Spleen (tissue), 11 donors: ENCODE data around the gene C1orf159. TPM values are rescaled to one million over a fixed set of nuclear protein-coding genes. Genes with fewer than 3 reads are reported as not detected.
A peak's percentile ranks its signal among the peaks of the same experiment; 100 is the strongest.

Experiments
- DNase-seq: peaks from one replicate; pipeline ENCODE4 v3.0.0-alpha.2; 2020
- H3K27ac ChIP-seq, 8 donors: fragments of 200-600 bp; sonication (generic) in 7 of 8; 1 replicate in 4 of 8; 2 replicates in 4 of 8; pipeline versions ENCODE4 v1.5.0 to v1.8.0; 2016 to 2021; ENCODE audit warnings: inconsistent platforms in 4 of 8, mild to moderate bottlenecking in 4 of 8, moderate library complexity in 1 of 8
- H3K27me3 ChIP-seq, 7 donors: fragments of 200-600 bp; sonication (generic) in 6 of 7; replicated peaks in 1 of 7; 1 replicate in 4 of 7; 2 replicates in 3 of 7; pipeline versions ENCODE4 v1.5.0 to v1.8.0; 2016 to 2021; ENCODE audit warnings: inconsistent platforms in 3 of 7, mild to moderate bottlenecking in 1 of 7
- H3K36me3 ChIP-seq, 6 donors: fragments of 200-600 bp; sonication (generic) in 5 of 6; 1 replicate in 4 of 6; 2 replicates in 2 of 6; pipeline versions ENCODE4 v1.5.0 to v1.8.0; 2016 to 2021; ENCODE audit warnings: inconsistent platforms in 2 of 6
- H3K4me1 ChIP-seq, 6 donors: fragments of 200-600 bp; sonication (generic) in 5 of 6; 1 replicate in 3 of 6; 2 replicates in 3 of 6; pipeline versions ENCODE4 v1.5.0 to v1.8.0; 2016 to 2021; ENCODE audit warnings: inconsistent platforms in 3 of 6
- H3K4me3 ChIP-seq, 8 donors: fragments of 200-600 bp; sonication (generic) in 7 of 8; 1 replicate in 4 of 8; 2 replicates in 4 of 8; pipeline versions ENCODE4 v1.5.0 to v1.8.0; 2016 to 2021; ENCODE audit warnings: inconsistent platforms in 4 of 8, mild to moderate bottlenecking in 4 of 8, moderate library complexity in 2 of 8
- H3K9me3 ChIP-seq, 8 donors: fragments of 200-600 bp; sonication (generic) in 7 of 8; 1 replicate in 4 of 8; 2 replicates in 4 of 8; pipeline versions ENCODE4 v1.5.0 to v1.8.0; 2016 to 2021; ENCODE audit warnings: inconsistent platforms in 4 of 8
- POLR2A ChIP-seq, 3 donors: fragments of 450-650 bp; IDR thresholded peaks; one replicate each; pipeline ENCODE4 v1.5.1; 2017; ENCODE audit warnings: antibody characterized with exemption in 3 of 3, mild to moderate bottlenecking in 1 of 3
- POLR2AphosphoS5 ChIP-seq, 3 donors: sonication (generic); formaldehyde crosslinking; IDR thresholded peaks; one replicate each; pipeline ENCODE4 v1.5.1; 2017; ENCODE audit warnings: antibody characterized with exemption in 3 of 3
- WGBS, 5 donors: extraction: QIAGEN DNeasy Blood & Tissue Kit in 3 of 5; methylation state at CpG; one replicate each; pipeline versions ENCODE4 v1.1.5 to v1.1.7; 2013 to 2018; 5-methylcytosine and 5-hydroxymethylcytosine counted together
- intact Hi-C: fragments of 100-400 bp; cut with DNase I; formaldehyde crosslinking; loops from one replicate; pipeline ENCODE4 v1.15.0; 2023; ENCODE audit warnings: low total_unique reads
- polyA plus RNA-seq, 3 donors: library from polyadenylated mRNA; stranded (reverse); fragments of 200-250 nt; gene quantifications; one replicate each; pipeline ENCODE4 v1.2.1, GENCODE V29; 2013
- total RNA-seq, 7 donors: library from RNA; depleted of rRNA in 3 of 7; stranded (reverse); fragments of >200 nt in 3 of 7; fragmentation: NEBNext Ultra II Directional in 4 of 7; extraction: Animal tissue kit (Norgen Biotek cat#: 25700) in 4 of 7; gene quantifications; one replicate each; pipeline versions ENCODE4 v1.1.0 to v1.2.1, GENCODE V29; 2016 to 2021
- TF ChIP-seq, protein P1 (sequence below), 11 experiments: fragments of 200-600 bp in 7 of 11; fragments of 450-650 bp in 4 of 11; sonication (generic) in 4 of 11; IDR thresholded peaks in 8 of 11; conservative IDR thresholded peaks in 3 of 11; 1 replicate in 7 of 11; 2 replicates in 4 of 11; pipeline versions ENCODE4 v1.4.0 to v1.8.0; 2016 to 2021; ENCODE audit warnings: antibody characterized with exemption in 11 of 11, inconsistent platforms in 4 of 11, mild to moderate bottlenecking in 1 of 11
- donor health status: healthy with polysubstance abuse.
- donor health status: DM: no; HTN: no; CAD: no; lungs with moderate emphysema.
- donor health status: DM: no; HTN: no; CAD: no.
- donor health status: Bipolar disorder and iron deficiency.
- donor health status: healthy.
- donor health status: DM: no; HTN: no; CAD: no.
- donor health status: DM: yes; HTN: yes; CAD: no.

Gene C1orf159
- total and polyA plus RNA-seq, 10 donors, result 8.5 to 25.7 (median 18.8) TPM

DNA sequence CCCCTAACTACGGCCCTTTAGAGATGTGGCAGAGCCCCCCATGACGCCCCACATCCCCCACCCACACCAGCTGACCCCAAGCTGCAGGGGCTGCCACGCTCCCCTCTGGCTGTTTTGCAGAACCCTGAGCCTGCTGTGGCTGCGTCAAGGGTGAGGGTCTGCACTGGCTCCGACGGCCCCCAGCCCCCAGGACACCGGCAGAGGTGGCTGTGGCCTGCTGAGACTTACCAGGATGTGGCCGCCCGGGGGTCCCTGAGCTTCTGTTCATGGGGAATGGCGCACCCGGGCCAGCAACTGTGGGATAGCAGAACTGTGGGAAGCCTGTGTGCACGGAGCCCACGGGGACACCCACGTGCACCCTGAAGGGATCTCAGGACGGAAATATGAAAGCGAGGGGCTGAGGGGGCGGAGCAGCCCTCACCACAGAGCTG, 29.0 kb downstream of the C1orf159 start:
- no peaks in the 10 kb centered on the region for H3K9me3 ChIP-seq

DNA sequence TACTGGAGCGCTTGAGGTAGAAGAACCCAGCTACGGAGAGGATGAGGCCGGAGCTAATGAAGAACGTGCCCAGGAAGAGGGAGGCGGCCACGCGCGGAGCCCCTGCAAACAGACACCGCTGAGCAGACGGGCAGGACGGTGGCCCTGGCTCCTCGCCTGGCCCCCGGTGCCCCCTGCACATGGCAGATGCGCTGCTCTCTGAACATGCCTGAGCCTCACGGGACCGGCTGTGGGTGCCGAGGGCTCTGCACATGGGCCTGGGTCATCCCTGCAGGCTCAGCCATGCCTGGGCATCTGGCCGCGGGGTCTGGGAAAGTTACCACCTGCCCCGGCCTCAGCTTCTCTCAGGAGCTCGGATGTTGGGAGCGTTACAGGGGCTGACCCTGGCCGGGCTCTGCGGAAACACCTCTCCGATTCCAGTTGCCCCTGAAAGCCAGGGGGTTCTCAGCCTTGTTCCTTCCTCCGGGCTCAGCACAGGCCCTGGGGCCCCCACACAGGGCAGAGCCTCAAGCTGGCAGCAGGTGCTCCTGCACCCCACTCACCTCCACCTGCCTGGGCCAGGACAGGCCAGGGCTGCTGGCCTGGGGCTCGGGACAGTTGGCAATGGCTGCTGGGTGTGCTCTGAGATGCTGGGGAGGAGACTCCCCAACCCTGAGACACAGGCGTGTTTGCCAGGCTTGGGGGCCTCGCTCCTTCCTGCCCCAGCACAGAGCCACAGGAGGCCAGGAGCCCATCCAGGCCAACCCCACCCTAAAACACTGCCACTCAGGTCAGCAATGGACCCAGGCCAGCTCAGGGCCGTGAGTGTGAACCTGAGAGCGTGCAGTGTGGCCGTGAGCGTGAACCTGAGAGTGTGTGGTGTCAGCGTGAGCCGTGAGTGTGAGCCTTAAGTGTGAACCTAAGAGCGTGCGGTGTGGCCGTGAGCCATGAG, 29.7 kb downstream of the C1orf159 start:
- WGBS, 5 donors, result 91 to 97% (median 93%) methylated on average over 31 to 38 of the region's 38 CpGs
- Histone ChIP-seq H3K36me3 (peaks cover 0 to 52% (median 2%) of the 10 kb centered on the region in 6 donors), H3K27ac (no peak overlapping the region), H3K27me3 (no peaks in the 10 kb centered on the region), H3K4me3 (no peak overlapping the region), H3K4me1 (no peaks in the 10 kb centered on the region), H3K9me3 (no peaks in the 10 kb centered on the region)
- TF ChIP-seq POLR2AphosphoS5 (IDR thresholded peaks at IDR 0.05), result no peak
- TF ChIP-seq, protein P1, sequence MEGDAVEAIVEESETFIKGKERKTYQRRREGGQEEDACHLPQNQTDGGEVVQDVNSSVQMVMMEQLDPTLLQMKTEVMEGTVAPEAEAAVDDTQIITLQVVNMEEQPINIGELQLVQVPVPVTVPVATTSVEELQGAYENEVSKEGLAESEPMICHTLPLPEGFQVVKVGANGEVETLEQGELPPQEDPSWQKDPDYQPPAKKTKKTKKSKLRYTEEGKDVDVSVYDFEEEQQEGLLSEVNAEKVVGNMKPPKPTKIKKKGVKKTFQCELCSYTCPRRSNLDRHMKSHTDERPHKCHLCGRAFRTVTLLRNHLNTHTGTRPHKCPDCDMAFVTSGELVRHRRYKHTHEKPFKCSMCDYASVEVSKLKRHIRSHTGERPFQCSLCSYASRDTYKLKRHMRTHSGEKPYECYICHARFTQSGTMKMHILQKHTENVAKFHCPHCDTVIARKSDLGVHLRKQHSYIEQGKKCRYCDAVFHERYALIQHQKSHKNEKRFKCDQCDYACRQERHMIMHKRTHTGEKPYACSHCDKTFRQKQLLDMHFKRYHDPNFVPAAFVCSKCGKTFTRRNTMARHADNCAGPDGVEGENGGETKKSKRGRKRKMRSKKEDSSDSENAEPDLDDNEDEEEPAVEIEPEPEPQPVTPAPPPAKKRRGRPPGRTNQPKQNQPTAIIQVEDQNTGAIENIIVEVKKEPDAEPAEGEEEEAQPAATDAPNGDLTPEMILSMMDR (IDR thresholded peaks at IDR 0.05 in 8 of 11, conservative IDR thresholded peaks at IDR 0.05 in 3 of 11), result no peak
- no peak for TF ChIP-seq POLR2A (IDR thresholded peaks at IDR 0.05)
- peak; percentile 62 for DNase-seq
- intact Hi-C loops, result no loop called here

More for the DNA sequence above, 29.0 kb downstream of the C1orf159 start:
- Histone ChIP-seq H3K4me1 (no peaks in the 10 kb centered on the region), H3K27me3 (no peaks in the 10 kb centered on the region), H3K4me3 (no peak overlapping the region), H3K27ac (no peak overlapping the region), H3K36me3 (peaks cover 0 to 50% (median 2%) of the 10 kb centered on the region in 6 donors)
- WGBS, 5 donors, result 83 to 94% (median 91%) methylated on average over 13 to 17 of the region's 17 CpGs
- peak; percentile 58 for DNase-seq
- no peak for TF ChIP-seq POLR2AphosphoS5 (IDR thresholded peaks at IDR 0.05)
- no peak for TF ChIP-seq POLR2A (IDR thresholded peaks at IDR 0.05)
- TF ChIP-seq, protein P1 (IDR thresholded peaks at IDR 0.05 in 8 of 11, conservative IDR thresholded peaks at IDR 0.05 in 3 of 11), result no peak
- intact Hi-C loops, result no loop called here

DNA sequence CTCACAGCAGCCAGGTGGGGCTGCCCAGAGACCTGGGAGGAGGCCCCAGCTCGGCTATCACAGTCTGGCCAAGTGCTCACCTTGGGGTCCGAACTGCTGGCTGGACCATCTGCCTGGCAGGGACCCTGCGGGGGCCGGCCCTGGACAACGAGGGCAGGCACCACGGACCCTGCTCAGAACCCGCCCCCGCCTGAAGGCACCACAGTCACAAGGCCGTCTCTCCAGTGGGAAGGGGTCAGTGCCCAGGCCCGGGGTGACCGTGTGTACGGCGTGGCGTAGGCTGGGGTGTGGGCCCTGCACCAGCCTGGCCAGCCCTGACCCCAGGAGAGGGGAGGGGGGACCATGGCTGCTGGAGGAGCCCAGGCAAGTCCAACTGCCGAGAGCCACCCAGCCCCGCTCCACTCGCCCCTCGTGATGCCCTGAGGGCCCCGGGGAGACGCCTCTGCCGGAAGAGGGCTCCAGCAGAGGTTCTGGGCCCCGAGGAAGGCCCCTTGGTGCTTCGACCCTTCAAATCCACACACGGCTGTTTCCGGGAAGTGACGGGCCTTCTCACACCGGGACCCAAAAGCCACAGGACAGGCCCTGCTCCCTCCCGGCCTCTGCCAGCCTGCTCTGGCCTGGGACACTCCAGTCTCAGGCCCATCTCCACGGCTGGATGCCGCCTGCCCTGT, 30.6 kb downstream of the C1orf159 start:
- peak; percentile 57 for DNase-seq
- WGBS, 5 donors, result 86 to 96% (median 93%) methylated on average over 23 to 30 of the region's 30 CpGs
- Histone ChIP-seq H3K9me3 (no peaks in the 10 kb centered on the region), H3K27ac (no peak overlapping the region), H3K27me3 (peaks cover 0 to 2% (median 0%) of the 10 kb centered on the region in 7 donors), H3K4me1 (peaks cover 0 to 1% (median under 1%) of the 10 kb centered on the region in 6 donors), H3K36me3 (peaks cover 0 to 49% (median 2%) of the 10 kb centered on the region in 6 donors), H3K4me3 (no peak overlapping the region)
- intact Hi-C loops, result no loop called here
- TF ChIP-seq POLR2AphosphoS5 (IDR thresholded peaks at IDR 0.05), result no peak
- TF ChIP-seq POLR2A (IDR thresholded peaks at IDR 0.05), result no peak
- TF ChIP-seq, protein P1 (IDR thresholded peaks at IDR 0.05 in 8 of 11, conservative IDR thresholded peaks at IDR 0.05 in 3 of 11), result no peak
